ENCODE results near the gene PARVG. TPM values are rescaled to one million over a fixed set of nuclear protein-coding genes. Genes with fewer than 3 reads are reported as not detected.

The PARVG gene
- polyA plus RNA-seq, 1 experiment, result 0.01 TPM

GRCh38 chr22:44175676-44176075 is 5.0 kb upstream of the PARVG start:
- ChIA-PET CTCF (no interaction called here), POLR2A (no interaction called here)
- TF ChIP-seq CTCF (IDR thresholded peaks at IDR 0.05; ENCODE audit: low read depth, low read length), result no peak
- Histone ChIP-seq H3K27me3 (ENCODE audit: control insufficient read depth, insufficient read depth, low read length) (no peaks in the 10 kb centered on the region), H3K27ac (ENCODE audit: low read depth, low read length) (no peak overlapping the region), H3K9me3 (ENCODE audit: control insufficient read depth, insufficient read depth, low read length) (no peaks in the 10 kb centered on the region), H3K4me3 (ENCODE audit: low read depth, low read length) (no peak overlapping the region)
- DNase-seq (ENCODE audit: low read depth, low spot score), result no peak

- ChIA-PET CTCF (no interaction called here), POLR2A (no interaction called here)
- H3K27me3 ChIP-seq (ENCODE audit: control insufficient read depth, insufficient read depth, low read length), result peaks cover 3% of the 10 kb centered on the region
- no peak for DNase-seq (ENCODE audit: low read depth, low spot score)
- TF ChIP-seq CTCF (IDR thresholded peaks at IDR 0.05; ENCODE audit: low read depth, low read length), result no peak
- H3K9me3 ChIP-seq (ENCODE audit: control insufficient read depth, insufficient read depth, low read length), result no peaks in the 10 kb centered on the region
- H3K27ac ChIP-seq (ENCODE audit: low read depth, low read length), result no peak overlapping the region
- H3K4me3 ChIP-seq (ENCODE audit: low read depth, low read length), result no peak overlapping the region
These were observed 1.3 kb upstream of the PARVG start for GRCh38 chr22:44179196-44179988.

- H3K27ac ChIP-seq (ENCODE audit: low read depth, low read length), result no peak overlapping the region
- POLR2A ChIA-PET, result interaction anchor here (0.5 kb wide), 1 partner anchor 72 kb away, joined by 7 read pairs; no protein-coding TSS in a partner anchor
These were observed 578 bp upstream of the PARVG start for GRCh38 chr22:44179989-44180705.

GRCh38 chr22:44181033-44181911 is 547 bp downstream of the PARVG start:
- no peak for DNase-seq (ENCODE audit: low read depth, low spot score)
- CTCF ChIA-PET, result interaction anchor here (0.6 kb wide), 1 partner anchor 444 kb away, joined by 9 read pairs; no protein-coding TSS in a partner anchor
- TF ChIP-seq CTCF (IDR thresholded peaks at IDR 0.05; ENCODE audit: low read depth, low read length), result no peak
- H3K4me3 ChIP-seq (ENCODE audit: low read depth, low read length), result no peak overlapping the region
- POLR2A ChIA-PET, result no interaction called here
- peaks cover 8% of the 10 kb centered on the region for H3K27me3 ChIP-seq (ENCODE audit: control insufficient read depth, insufficient read depth, low read length)
- no peaks in the 10 kb centered on the region for H3K9me3 ChIP-seq (ENCODE audit: control insufficient read depth, insufficient read depth, low read length)
- H3K27ac ChIP-seq (ENCODE audit: low read depth, low read length), result no peak overlapping the region

More at GRCh38 chr22:44179989-44180705, 578 bp upstream of the PARVG start:
- peaks cover 4% of the 10 kb centered on the region for H3K27me3 ChIP-seq (ENCODE audit: control insufficient read depth, insufficient read depth, low read length)
- DNase-seq (ENCODE audit: low read depth, low spot score), result no peak
- no peak for TF ChIP-seq CTCF (IDR thresholded peaks at IDR 0.05; ENCODE audit: low read depth, low read length)
- H3K9me3 ChIP-seq (ENCODE audit: control insufficient read depth, insufficient read depth, low read length), result no peaks in the 10 kb centered on the region
- CTCF ChIA-PET, result no interaction called here
- no peak overlapping the region for H3K4me3 ChIP-seq (ENCODE audit: low read depth, low read length)
